Measurements from ENCODE around the gene LPP. TPM values are rescaled to one million over a fixed set of nuclear protein-coding genes. Genes with fewer than 3 reads are reported as not detected.
A peak's percentile ranks its signal among the peaks of the same experiment; 100 is the strongest.

LPP gene
- total RNA-seq, 3 donors from 2014 or later, result 262 to 816 (median 325) TPM

DNA sequence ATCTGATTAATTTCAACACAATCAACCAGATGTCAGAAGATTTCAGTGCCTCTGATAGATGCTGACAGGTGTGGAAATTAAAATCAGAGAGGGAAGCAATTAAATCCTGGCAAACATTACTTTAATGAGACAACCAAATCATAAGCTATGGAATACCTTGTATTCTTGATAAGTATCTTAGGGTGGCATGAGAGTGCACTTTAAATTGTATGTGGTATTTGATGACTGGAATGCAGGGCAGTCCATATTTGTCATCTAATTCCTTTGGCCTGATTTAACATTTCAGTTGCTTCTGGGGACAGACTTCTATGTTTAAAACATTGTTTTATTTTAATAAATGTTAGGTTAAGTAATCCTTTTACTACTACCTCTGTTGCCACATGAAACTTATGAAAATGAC, 184.1 kb downstream of the LPP start:
- ATAC-seq, result no peak
- intact Hi-C loops (cut with DNase I, micrococcal nuclease), result no loop called here
- H3K4me3 ChIP-seq, result no peak overlapping the region

DNA sequence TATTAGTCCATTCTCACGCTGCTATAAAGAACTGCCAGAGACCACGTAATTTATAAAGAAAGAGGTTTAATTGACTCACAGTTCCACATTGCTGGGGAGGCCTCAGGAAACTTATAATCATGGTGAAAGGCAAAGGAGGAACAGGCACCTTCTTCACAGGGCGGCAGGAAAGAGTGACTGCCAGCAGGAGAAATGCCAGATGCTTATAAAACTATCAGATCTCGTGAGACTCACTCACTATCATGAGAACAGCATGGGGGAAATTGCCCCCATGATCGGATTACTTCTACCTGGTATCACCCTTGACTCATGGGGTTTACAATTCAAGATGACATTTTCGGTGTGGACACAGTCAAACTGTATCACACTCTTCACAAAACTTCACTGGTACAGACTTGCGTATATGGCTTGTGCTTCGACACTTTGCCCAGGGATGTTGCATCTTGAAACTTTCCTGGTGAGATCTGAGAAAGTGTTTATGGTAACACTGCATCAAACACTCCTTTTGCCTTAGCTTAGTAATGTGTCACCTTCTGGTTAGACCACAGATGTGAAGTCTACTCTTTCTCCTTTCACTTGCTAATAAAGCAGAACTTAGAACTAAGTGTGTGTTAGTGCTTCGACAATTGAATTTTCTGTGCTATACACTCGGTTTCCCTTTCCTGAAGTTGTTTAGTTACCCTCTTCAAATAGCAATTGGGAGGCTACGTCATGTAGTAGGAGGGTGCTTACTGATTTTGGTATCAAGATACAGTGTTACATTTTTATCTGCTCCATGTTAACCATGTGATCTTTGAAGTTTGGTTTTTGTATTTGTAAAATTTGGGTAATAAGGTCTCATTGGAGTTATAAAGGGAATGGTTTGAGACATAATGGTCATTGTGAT, 185.7 kb downstream of the LPP start:
- TF ChIP-seq, protein P1, sequence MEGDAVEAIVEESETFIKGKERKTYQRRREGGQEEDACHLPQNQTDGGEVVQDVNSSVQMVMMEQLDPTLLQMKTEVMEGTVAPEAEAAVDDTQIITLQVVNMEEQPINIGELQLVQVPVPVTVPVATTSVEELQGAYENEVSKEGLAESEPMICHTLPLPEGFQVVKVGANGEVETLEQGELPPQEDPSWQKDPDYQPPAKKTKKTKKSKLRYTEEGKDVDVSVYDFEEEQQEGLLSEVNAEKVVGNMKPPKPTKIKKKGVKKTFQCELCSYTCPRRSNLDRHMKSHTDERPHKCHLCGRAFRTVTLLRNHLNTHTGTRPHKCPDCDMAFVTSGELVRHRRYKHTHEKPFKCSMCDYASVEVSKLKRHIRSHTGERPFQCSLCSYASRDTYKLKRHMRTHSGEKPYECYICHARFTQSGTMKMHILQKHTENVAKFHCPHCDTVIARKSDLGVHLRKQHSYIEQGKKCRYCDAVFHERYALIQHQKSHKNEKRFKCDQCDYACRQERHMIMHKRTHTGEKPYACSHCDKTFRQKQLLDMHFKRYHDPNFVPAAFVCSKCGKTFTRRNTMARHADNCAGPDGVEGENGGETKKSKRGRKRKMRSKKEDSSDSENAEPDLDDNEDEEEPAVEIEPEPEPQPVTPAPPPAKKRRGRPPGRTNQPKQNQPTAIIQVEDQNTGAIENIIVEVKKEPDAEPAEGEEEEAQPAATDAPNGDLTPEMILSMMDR (IDR thresholded peaks at IDR 0.05), result no peak
- Histone ChIP-seq H3K4me1 (ENCODE audit: low read depth) (no peaks in the 10 kb centered on the region), H3K4me3 (no peak overlapping the region), H3K36me3 (ENCODE audit: low read depth) (no peaks in the 10 kb centered on the region), H3K9me3 (no peaks in the 10 kb centered on the region)
- DNase-seq (no peak), ATAC-seq (peak; percentile 47)
- intact Hi-C loops (cut with DNase I, micrococcal nuclease), result no loop called here

More for the DNA sequence above, 184.1 kb downstream of the LPP start:
- no peak for DNase-seq
- H3K9me3 ChIP-seq, result no peaks in the 10 kb centered on the region
- H3K4me1 ChIP-seq (ENCODE audit: low read depth), result no peaks in the 10 kb centered on the region
- TF ChIP-seq, protein P1 (IDR thresholded peaks at IDR 0.05), result no peak
- H3K36me3 ChIP-seq (ENCODE audit: low read depth), result no peaks in the 10 kb centered on the region

DNA sequence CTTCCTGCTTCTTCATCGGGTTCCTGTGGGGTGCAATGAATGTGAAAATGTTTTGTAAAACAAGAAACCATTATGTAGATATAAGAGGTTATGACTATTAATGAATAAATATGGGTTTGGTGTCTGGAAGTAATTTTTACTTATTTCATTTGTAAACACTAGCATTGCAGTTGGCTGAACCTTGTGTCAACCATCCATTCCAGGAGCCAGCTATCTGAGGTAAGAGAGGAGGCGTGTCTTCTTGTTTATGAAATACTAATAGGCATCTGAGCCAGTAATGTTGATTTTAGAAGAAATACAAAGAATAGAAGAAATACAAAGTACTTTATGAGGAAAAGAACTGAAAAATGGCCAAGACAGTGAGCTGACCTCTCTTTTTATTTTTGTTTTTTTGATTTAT, 187.5 kb downstream of the LPP start:
- DNase-seq (no peak), ATAC-seq (no peak)
- TF ChIP-seq, protein P1 (IDR thresholded peaks at IDR 0.05), result no peak
- no peaks in the 10 kb centered on the region for H3K4me1 ChIP-seq (ENCODE audit: low read depth)
- H3K9me3 ChIP-seq, result no peaks in the 10 kb centered on the region
- intact Hi-C loops (cut with DNase I, micrococcal nuclease), result no loop called here
- H3K4me3 ChIP-seq, result no peak overlapping the region
- no peaks in the 10 kb centered on the region for H3K36me3 ChIP-seq (ENCODE audit: low read depth)

DNA sequence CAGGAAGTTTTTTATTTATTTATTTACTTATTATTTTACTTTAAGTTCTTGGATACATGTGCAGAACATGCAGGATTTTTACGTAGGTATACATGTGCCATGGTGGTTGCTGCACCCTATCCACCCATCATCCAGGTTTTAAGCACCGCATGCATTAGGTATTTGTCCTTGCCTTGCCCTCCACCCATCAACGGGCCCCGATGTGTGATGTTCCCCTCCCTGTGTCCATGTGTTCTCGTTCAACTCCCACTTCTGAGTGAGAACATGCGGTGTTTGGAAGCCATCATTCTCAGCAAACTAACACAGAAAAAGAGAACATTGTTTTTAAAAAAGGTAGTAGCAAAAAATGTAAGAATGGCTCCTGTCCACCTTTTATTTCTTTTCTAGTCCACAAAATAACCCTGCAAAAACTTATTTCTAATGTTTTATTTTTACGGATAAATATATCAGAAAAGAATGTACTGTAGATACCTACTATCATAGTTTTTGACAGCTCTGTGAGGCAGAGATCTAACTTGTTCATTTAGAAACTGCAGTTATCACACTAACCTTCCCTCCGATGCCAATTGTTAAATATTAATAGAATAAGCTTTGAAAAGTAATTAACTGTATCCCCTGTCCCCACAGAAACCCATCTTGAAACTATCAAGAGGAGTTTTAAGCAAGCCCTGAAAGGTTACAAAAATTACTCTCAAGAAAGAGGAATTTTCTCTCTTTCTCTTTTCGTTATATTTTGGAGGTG, 189.2 kb downstream of the LPP start:
- Histone ChIP-seq H3K36me3 (ENCODE audit: low read depth) (no peaks in the 10 kb centered on the region), H3K4me3 (no peak overlapping the region), H3K4me1 (ENCODE audit: low read depth) (no peaks in the 10 kb centered on the region), H3K9me3 (no peaks in the 10 kb centered on the region)
- ATAC-seq (no peak), DNase-seq (no peak)
- intact Hi-C loops (cut with DNase I, micrococcal nuclease), result no loop called here
- TF ChIP-seq, protein P1 (IDR thresholded peaks at IDR 0.05), result no peak

DNA sequence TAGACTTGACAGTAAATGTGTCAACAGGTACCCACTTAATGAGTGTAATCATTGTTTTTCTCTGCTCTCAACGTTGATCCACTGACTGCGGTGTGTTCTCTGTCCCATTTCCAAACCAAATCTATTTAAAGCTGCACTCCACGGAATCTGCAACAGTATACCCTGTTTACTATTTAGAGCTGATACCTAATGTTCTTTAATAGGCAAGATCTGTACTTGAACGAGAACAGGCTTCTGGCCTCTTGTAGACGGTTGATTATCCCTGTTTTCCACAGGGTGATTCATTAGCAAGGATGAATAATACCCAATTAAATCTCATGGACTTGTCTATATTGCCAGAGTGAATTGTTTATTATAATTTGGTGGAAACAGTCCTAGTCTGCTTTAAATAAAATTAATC, 189.9 kb downstream of the LPP start:
- no peak overlapping the region for H3K4me3 ChIP-seq
- intact Hi-C loops (cut with DNase I, micrococcal nuclease), result no loop called here
- H3K9me3 ChIP-seq, result no peaks in the 10 kb centered on the region
- no peaks in the 10 kb centered on the region for H3K36me3 ChIP-seq (ENCODE audit: low read depth)
- TF ChIP-seq, protein P1 (IDR thresholded peaks at IDR 0.05), result no peak
- ATAC-seq, result no peak
- DNase-seq, result no peak
- no peaks in the 10 kb centered on the region for H3K4me1 ChIP-seq (ENCODE audit: low read depth)
